PC-9 (cell line): ENCODE measurements around the gene ZMIZ1. TPM values are rescaled to one million over a fixed set of nuclear protein-coding genes. Genes with fewer than 3 reads are reported as not detected.
A peak's percentile ranks its signal among the peaks of the same experiment; 100 is the strongest.

Source experiments
- BruUV-seq: library from RNA; stranded (reverse); fragments of 400-500 nt; replicated peaks from 2 replicates; lab custom pipeline; 2021; lab: Mats Ljungman, UMichigan
- CTCF ChIA-PET: fragments of 300-600 bp; sonication (Branson Sonifier 250); formaldehyde crosslinking; loops from one replicate; lab custom pipeline; 2022; ENCODE audit warnings: antibody characterized with exemption; lab: Charles Lee
- POLR2A ChIA-PET: fragments of 300-600 bp; sonication (Branson Sonifier 250); formaldehyde crosslinking; loops from one replicate; lab custom pipeline; 2022; ENCODE audit warnings: antibody characterized with exemption; ENCODE audit not compliant: unreplicated experiment; lab: Charles Lee
- DNase-seq, 2 experiments: peaks; one replicate each; pipeline versions ENCODE4 v3.0.0 to v3.0.0-alpha.2; 2015 to 2022; ENCODE audit warnings: mixed read lengths in 1 of 2
- H2AFZ ChIP-seq: fragments of 200-600 bp; sonication (generic); 2 replicates; pipeline ENCODE4 v1.8.1; 2017; ENCODE audit warnings: antibody characterized with exemption
- H3F3A ChIP-seq: fragments of 200-600 bp; sonication (generic); 2 replicates; pipeline ENCODE4 v1.8.1; 2017; ENCODE audit warnings: antibody characterized with exemption, mild to moderate bottlenecking, low read depth; ENCODE audit not compliant: insufficient read depth
- H3K27ac ChIP-seq: fragments of 200-600 bp; sonication (generic); 2 replicates; pipeline ENCODE4 v1.6.1; 2016; ENCODE audit warnings: mixed run types
- H3K27me3 ChIP-seq: fragments of 200-600 bp; sonication (generic); 2 replicates; pipeline ENCODE4 v1.6.1; 2016; ENCODE audit warnings: low read depth, mixed run types; ENCODE audit not compliant: insufficient read depth
- H3K36me3 ChIP-seq: fragments of 200-600 bp; sonication (generic); 2 replicates; pipeline ENCODE4 v1.6.1; 2016; ENCODE audit warnings: low read depth, mixed run types
- H3K4me1 ChIP-seq: fragments of 200-600 bp; sonication (generic); replicated peaks from 2 replicates; pipeline ENCODE4 v1.6.1; 2016; ENCODE audit warnings: mixed run types; ENCODE audit not compliant: insufficient read depth
- H3K4me2 ChIP-seq: fragments of 200-600 bp; sonication (generic); 2 replicates; pipeline ENCODE4 v1.6.1; 2017; ENCODE audit warnings: mixed run types
- H3K4me3 ChIP-seq: fragments of 200-600 bp; sonication (generic); 2 replicates; pipeline ENCODE4 v1.6.1; 2016; ENCODE audit warnings: mixed run types
- H3K79me2 ChIP-seq: fragments of 200-600 bp; sonication (generic); 2 replicates; pipeline ENCODE4 v1.6.1; 2017; ENCODE audit warnings: low read depth, mixed run types
- H3K9me2 ChIP-seq: fragments of 200-600 bp; sonication (generic); 2 replicates; pipeline ENCODE4 v1.8.1; 2017; ENCODE audit warnings: mild to moderate bottlenecking; ENCODE audit not compliant: insufficient read depth
- H3K9me3 ChIP-seq: fragments of 200-600 bp; sonication (generic); 2 replicates; pipeline ENCODE4 v1.8.1; 2016; ENCODE audit warnings: low read depth; ENCODE audit not compliant: insufficient read depth
- H4K20me1 ChIP-seq: fragments of 200-600 bp; sonication (generic); 2 replicates; pipeline ENCODE4 v1.8.1; 2017; ENCODE audit not compliant: insufficient read depth
- EZH2 ChIP-seq: fragments of 200-600 bp; sonication (generic); IDR thresholded peaks from 2 replicates; pipeline ENCODE4 v1.8.0; 2017; ENCODE audit warnings: antibody characterized with exemption, low read depth
- intact Hi-C: fragments of 100-400 bp; cut with micrococcal nuclease; formaldehyde crosslinking; loops from one replicate; pipeline ENCODE4 v1.10.0; 2022; ENCODE audit not compliant: unreplicated experiment
- total RNA-seq: library from RNA; stranded (reverse); gene quantifications from 2 replicates; pipeline ENCODE4 v1.2.3, GENCODE V29; 2021
- TF ChIP-seq, protein P1 (sequence below): fragments of 200-600 bp; sonication (generic); conservative IDR thresholded peaks from 2 replicates; pipeline ENCODE4 v1.6.1; 2017; ENCODE audit warnings: mixed run types, antibody characterized with exemption, mild to moderate bottlenecking, moderate library complexity

Gene ZMIZ1
- total RNA-seq, 1 experiment from 2014 or later: 47.6 TPM

DNA sequence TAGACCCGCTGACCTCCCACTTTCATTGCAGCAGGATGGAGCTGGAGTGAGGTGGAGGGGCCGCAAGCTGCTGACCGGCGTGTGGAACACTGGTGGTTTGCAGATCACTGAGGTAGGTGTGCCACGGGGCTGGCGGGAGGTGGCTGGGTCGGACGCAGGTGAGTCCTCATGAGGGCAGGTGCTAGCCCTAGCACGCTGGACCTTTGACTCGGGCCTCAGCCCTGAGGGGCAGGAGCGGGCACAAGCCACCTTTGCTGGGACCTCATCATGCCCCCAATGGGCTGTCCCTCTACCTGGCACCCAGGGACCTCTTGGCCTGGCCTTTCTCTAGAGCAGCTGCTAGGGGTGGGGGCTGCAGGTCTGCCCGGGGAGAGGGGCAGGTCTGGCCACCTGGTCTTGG is 93.3 kb downstream of the ZMIZ1 start:
- no peak overlapping the region for H2AFZ ChIP-seq
- no peaks in the 10 kb centered on the region for H3K9me2 ChIP-seq
- BruUV-seq: no TSS peak
- POLR2A ChIA-PET: no interaction called here
- H3K4me3 ChIP-seq: no peak overlapping the region
- no peak for TF ChIP-seq EZH2
- TF ChIP-seq, protein P1, sequence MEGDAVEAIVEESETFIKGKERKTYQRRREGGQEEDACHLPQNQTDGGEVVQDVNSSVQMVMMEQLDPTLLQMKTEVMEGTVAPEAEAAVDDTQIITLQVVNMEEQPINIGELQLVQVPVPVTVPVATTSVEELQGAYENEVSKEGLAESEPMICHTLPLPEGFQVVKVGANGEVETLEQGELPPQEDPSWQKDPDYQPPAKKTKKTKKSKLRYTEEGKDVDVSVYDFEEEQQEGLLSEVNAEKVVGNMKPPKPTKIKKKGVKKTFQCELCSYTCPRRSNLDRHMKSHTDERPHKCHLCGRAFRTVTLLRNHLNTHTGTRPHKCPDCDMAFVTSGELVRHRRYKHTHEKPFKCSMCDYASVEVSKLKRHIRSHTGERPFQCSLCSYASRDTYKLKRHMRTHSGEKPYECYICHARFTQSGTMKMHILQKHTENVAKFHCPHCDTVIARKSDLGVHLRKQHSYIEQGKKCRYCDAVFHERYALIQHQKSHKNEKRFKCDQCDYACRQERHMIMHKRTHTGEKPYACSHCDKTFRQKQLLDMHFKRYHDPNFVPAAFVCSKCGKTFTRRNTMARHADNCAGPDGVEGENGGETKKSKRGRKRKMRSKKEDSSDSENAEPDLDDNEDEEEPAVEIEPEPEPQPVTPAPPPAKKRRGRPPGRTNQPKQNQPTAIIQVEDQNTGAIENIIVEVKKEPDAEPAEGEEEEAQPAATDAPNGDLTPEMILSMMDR: no peak
- H4K20me1 ChIP-seq: peaks cover 16% of the 10 kb centered on the region
- H3K4me2 ChIP-seq: no peak overlapping the region
- H3F3A ChIP-seq: peaks cover 9% of the 10 kb centered on the region; the same call in 1 of the 2 replicates
- H3K27ac ChIP-seq: no peak overlapping the region
- intact Hi-C loops: no loop called here
- no peaks in the 10 kb centered on the region for H3K27me3 ChIP-seq
- no peaks in the 10 kb centered on the region for H3K9me3 ChIP-seq
- peaks cover 28% of the 10 kb centered on the region for H3K79me2 ChIP-seq
- DNase-seq: no peak
- CTCF ChIA-PET: no interaction called here
- H3K4me1 ChIP-seq: peaks cover 35% of the 10 kb centered on the region
- H3K36me3 ChIP-seq: 0 out of 2 replicates have a peak, but pooled peaks cover 6% of the 10 kb centered on the region

DNA sequence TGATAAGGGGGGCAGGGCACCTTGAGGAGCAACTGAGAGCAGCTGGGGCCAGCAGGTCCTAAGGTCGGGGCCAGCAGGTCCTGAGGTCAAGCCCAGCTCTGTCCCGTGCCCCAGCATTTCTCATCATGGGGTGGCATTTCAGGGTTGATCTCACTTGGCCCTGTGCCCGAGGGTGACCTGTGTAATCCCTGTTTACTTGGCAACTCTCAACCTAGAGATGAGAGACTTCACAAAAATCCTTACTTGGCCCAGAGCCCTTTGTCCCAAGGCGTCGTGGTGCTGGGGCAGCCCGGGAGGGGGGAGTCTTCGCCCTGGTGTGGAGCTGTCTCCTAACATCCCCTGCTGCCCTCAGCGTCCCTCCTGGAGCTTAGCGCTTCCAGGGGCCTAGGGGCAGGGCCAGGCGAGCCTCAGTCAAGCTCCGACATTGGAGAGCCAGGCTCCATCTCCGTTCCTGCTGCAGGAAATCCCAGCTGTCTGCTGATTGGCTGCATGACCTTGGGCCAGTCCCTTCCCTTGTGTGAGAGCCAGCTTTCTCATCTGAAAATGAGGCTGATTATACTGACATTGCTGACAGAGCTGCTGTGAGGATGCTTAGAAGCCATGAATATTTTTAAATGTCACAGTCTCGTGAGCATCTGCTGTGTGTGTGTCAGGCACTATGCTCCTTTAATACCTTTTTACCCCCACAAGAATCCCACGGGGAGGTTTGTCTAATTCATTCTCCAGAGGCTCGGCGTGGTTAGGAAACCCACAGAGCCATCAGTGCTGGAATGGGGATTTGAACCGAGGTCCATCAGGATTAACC is 94.3 kb downstream of the ZMIZ1 start:
- no TSS peak for BruUV-seq
- peak; percentile 86 to 88 for DNase-seq
- CTCF ChIA-PET: interaction anchor here (1.0 kb wide), 1 partner anchor 33 kb away, joined by 3 read pairs; no protein-coding TSS in a partner anchor
- H3K9me2 ChIP-seq: no peaks in the 10 kb centered on the region
- H3K27ac ChIP-seq: peak overlapping the region; percentile 39; the same call in 1 of the 2 replicates
- H3K4me1 ChIP-seq: peaks cover 24% of the 10 kb centered on the region
- H2AFZ ChIP-seq: no peak overlapping the region
- peaks cover 21% of the 10 kb centered on the region for H3K79me2 ChIP-seq
- H3K27me3 ChIP-seq: no peaks in the 10 kb centered on the region
- TF ChIP-seq, protein P1: no peak
- TF ChIP-seq EZH2: no peak
- intact Hi-C loops: loop anchor here (1.0 kb wide), 2 partner anchors 21 to 29 kb away; no protein-coding TSS in a partner anchor
- no peaks in the 10 kb centered on the region for H3K9me3 ChIP-seq
- H3K4me2 ChIP-seq: peak overlapping the region; percentile 27; the same call in 1 of the 2 replicates
- peaks cover 5% of the 10 kb centered on the region; the same call in 1 of the 2 replicates for H3F3A ChIP-seq
- no peak overlapping the region for H3K4me3 ChIP-seq
- POLR2A ChIA-PET: interaction anchor here (0.6 kb wide), 1 partner anchor 88 kb away, joined by 3 read pairs; no protein-coding TSS in a partner anchor
- 0 out of 2 replicates have a peak, but pooled peaks cover 6% of the 10 kb centered on the region for H3K36me3 ChIP-seq
- peaks cover 22% of the 10 kb centered on the region for H4K20me1 ChIP-seq

DNA sequence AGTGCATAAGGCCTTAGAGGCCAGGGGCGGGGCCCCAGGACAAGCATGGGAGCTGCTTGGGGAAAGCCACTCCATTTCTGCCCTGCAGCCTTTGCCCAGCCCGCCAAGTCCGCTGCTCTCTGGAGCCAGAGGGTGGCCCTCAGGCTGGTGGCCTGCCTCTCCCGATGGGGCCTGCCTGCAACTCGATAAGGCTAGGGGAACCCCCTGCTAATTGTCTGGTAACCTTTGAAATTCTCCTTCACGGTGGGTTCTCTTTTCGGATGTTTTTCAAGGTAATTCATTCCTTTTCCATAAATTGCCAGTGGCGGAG is 94.9 kb downstream of the ZMIZ1 start:
- CTCF ChIA-PET: interaction anchor here (0.6 to 1.0 kb wide), 2 partner anchors 32 to 1129 kb away, joined by 3 read pairs; no protein-coding TSS in a partner anchor
- Histone ChIP-seq H4K20me1 (peaks cover 22% of the 10 kb centered on the region), H3K4me2 (no peak overlapping the region)

More for the DNA sequence above, 94.9 kb downstream of the ZMIZ1 start:
- no TSS peak for BruUV-seq
- POLR2A ChIA-PET: no interaction called here
- no peaks in the 10 kb centered on the region for H3K27me3 ChIP-seq
- peaks cover 3% of the 10 kb centered on the region; the same call in 1 of the 2 replicates for H3F3A ChIP-seq
- H3K79me2 ChIP-seq: peaks cover 15% of the 10 kb centered on the region
- no peak for TF ChIP-seq EZH2
- TF ChIP-seq, protein P1: no peak
- 0 out of 2 replicates have a peak, but pooled peaks cover 6% of the 10 kb centered on the region for H3K36me3 ChIP-seq
- no peak overlapping the region for H3K27ac ChIP-seq
- no peaks in the 10 kb centered on the region for H3K9me3 ChIP-seq
- peaks cover 19% of the 10 kb centered on the region for H3K4me1 ChIP-seq
- no peak overlapping the region for H2AFZ ChIP-seq
- intact Hi-C loops: loop anchor here (1.0 kb wide), 2 partner anchors 21 to 29 kb away; no protein-coding TSS in a partner anchor
- DNase-seq: peak in 1 of 2 experiments; percentile 25
- no peak overlapping the region for H3K4me3 ChIP-seq
- H3K9me2 ChIP-seq: no peaks in the 10 kb centered on the region
